ENCODE data around the gene INO80B.
A peak's percentile ranks its signal among the peaks of the same experiment; 100 is the strongest.

The INO80B gene

GRCh38 chr2:74414881-74415761, 39.8 kb upstream of the INO80B start:
- peak; percentile 46 for TF ChIP-seq CTCF (IDR thresholded peaks at IDR 0.05; ENCODE audit: low read depth, low read length, missing control alignments)
- no peak for DNase-seq
- H3K27me3 ChIP-seq (replicated peaks) = no peaks in the 10 kb centered on the region
- no peaks in the 10 kb centered on the region for H3K36me3 ChIP-seq (replicated peaks)
- in situ Hi-C loops (cut with HindIII; ENCODE audit: low pct_ligation_motif_present, low sequenced_read_pairs) = no loop called here
- H3K4me3 ChIP-seq (ENCODE audit: low read depth, low read length) = peak overlapping the region; percentile 57
- no peak overlapping the region for H3K27ac ChIP-seq

- no peak for DNase-seq
- in situ Hi-C loops (cut with HindIII; ENCODE audit: low pct_ligation_motif_present, low sequenced_read_pairs) = no loop called here
- H3K36me3 ChIP-seq (replicated peaks) = no peaks in the 10 kb centered on the region
- no peaks in the 10 kb centered on the region for H3K27me3 ChIP-seq (replicated peaks)
- H3K4me3 ChIP-seq (ENCODE audit: low read depth, low read length) = peak overlapping the region; percentile 57
- TF ChIP-seq CTCF (IDR thresholded peaks at IDR 0.05; ENCODE audit: low read depth, low read length, missing control alignments) = no peak
- H3K27ac ChIP-seq = no peak overlapping the region
Measured at GRCh38 chr2:74415762-74416395, 39.0 kb upstream of the INO80B start.

GRCh38 chr2:74416778-74417177, 38.1 kb upstream of the INO80B start:
- no peaks in the 10 kb centered on the region for H3K27me3 ChIP-seq (replicated peaks)
- in situ Hi-C loops (cut with HindIII; ENCODE audit: low pct_ligation_motif_present, low sequenced_read_pairs) = no loop called here
- no peak overlapping the region for H3K27ac ChIP-seq
- no peaks in the 10 kb centered on the region for H3K36me3 ChIP-seq (replicated peaks)
- DNase-seq = no peak
- H3K4me3 ChIP-seq (ENCODE audit: low read depth, low read length) = no peak overlapping the region
- peak; percentile 32 for TF ChIP-seq CTCF (IDR thresholded peaks at IDR 0.05; ENCODE audit: low read depth, low read length, missing control alignments)

- H3K27me3 ChIP-seq (replicated peaks) = no peaks in the 10 kb centered on the region
- TF ChIP-seq CTCF (IDR thresholded peaks at IDR 0.05; ENCODE audit: low read depth, low read length, missing control alignments) = no peak
- DNase-seq = no peak
- H3K4me3 ChIP-seq (ENCODE audit: low read depth, low read length) = no peak overlapping the region
- H3K27ac ChIP-seq = no peak overlapping the region
- in situ Hi-C loops (cut with HindIII; ENCODE audit: low pct_ligation_motif_present, low sequenced_read_pairs) = no loop called here
- H3K36me3 ChIP-seq (replicated peaks) = no peaks in the 10 kb centered on the region
Measured at GRCh38 chr2:74417197-74417596, 37.7 kb upstream of the INO80B start.

GRCh38 chr2:74417763-74418162, 37.1 kb upstream of the INO80B start:
- no peak for TF ChIP-seq CTCF (IDR thresholded peaks at IDR 0.05; ENCODE audit: low read depth, low read length, missing control alignments)
- Histone ChIP-seq H3K36me3 (replicated peaks) (no peaks in the 10 kb centered on the region), H3K27me3 (replicated peaks) (no peaks in the 10 kb centered on the region), H3K4me3 (ENCODE audit: low read depth, low read length) (no peak overlapping the region), H3K27ac (no peak overlapping the region)
- in situ Hi-C loops (cut with HindIII; ENCODE audit: low pct_ligation_motif_present, low sequenced_read_pairs) = no loop called here
- no peak for DNase-seq
